ENCODE data around the gene UXS1.

The UXS1 gene

DNA sequence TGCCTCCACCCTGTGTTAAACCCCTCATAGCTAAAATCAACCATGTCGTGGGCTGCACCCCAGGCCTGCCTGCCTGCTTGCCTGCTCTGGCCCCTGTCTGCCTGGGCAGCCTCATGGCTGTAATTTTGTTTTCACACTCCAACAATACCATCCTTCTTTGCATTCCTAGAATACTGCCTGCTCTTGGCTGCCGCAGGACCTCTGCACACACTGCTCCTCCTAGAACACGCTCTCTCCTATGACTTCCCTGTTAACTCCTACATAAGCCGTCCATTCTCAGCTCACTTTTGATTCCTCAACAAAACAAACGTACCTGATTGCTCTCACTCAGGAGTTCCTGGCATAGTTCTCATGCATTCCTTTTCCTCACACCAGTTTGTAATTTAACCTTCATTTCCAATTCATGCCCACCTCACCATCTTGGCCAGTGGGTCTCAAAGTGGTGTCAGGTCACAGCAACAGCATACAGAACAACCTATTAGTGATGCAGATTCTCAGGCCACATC lies 2.5 kb downstream of the UXS1 start:
- no peak for DNase-seq

DNA sequence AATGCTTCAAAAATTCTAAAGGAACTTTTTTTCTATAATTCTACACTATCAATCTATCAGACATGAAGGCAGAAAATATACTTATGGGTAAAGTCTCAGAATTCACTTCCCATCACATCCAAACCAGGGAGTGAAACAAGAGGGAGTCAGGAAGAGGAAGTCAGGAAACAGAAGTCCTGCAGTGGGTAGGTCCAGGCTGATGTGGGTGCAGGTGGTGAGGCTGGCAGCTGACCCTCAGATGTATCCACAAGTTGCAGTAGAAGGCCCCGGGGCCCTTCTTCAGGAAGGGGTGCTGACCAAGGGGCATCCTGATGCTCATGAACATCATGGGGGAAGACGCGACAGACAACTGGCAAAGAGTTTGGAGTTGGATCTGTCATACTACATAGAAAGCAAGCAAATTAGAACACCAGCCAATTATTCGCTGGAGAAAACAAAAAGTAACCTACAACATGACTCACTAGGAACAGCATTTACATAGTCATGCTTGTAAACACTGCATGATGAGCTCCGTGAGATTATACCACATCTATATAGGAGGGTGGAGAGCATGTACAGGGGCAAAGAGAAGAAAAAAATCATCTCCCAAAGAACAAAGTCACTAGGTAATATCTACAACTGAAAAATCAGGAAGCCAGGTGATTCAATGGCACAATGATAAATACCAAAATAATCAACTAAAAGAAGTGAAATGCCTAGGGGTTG lies 4.2 kb downstream of the UXS1 start:
- no peak for DNase-seq

DNA sequence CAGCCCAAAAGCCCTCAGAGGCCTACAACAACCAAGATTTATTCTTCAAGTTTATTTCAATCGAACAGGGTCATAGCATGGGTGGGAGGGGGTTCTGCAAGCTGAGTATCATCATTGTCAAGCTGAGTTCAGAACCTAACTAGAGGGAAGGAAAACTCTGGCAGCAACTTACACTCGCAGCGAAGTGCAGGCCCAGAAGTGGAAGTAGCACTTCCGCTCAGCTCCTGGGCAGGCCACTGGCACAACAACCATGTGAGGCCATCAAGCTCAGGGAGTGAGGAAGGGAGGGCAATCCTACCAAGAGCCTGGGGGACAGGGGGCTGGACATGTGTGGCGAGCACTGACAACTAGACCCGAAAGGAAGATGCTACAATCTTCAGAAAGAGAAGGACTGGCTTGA lies 4.8 kb downstream of the UXS1 start:
- no peak for DNase-seq

DNA sequence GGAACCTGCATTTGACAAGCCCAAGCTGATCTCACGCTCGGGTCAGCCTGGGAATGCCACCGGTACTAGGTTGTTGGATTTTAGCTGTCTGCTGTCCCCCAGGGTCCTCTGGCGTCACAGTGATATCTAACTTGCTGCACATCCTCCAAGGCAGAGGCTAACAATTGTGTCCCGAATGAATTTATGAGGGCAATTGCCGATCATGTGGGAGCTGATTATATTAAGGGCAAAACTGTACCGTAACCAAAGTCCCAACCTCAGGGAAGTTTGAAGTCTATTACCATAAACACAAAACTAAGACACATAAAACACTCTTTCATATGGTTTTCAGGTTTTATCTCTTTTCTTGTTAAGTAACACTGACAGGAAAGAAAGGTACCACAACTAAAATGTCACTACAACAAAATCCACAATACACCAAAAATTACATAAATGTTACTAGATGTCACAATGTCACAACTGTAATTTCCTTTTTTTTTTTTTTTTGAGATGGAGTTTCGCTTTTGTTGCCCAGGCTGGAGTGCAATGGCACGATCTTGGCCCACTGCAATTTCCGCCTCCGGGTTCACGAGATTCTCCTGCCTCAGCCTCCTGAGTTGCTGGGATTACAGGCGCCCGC lies 6.7 kb downstream of the UXS1 start:
- no peak for DNase-seq

DNA sequence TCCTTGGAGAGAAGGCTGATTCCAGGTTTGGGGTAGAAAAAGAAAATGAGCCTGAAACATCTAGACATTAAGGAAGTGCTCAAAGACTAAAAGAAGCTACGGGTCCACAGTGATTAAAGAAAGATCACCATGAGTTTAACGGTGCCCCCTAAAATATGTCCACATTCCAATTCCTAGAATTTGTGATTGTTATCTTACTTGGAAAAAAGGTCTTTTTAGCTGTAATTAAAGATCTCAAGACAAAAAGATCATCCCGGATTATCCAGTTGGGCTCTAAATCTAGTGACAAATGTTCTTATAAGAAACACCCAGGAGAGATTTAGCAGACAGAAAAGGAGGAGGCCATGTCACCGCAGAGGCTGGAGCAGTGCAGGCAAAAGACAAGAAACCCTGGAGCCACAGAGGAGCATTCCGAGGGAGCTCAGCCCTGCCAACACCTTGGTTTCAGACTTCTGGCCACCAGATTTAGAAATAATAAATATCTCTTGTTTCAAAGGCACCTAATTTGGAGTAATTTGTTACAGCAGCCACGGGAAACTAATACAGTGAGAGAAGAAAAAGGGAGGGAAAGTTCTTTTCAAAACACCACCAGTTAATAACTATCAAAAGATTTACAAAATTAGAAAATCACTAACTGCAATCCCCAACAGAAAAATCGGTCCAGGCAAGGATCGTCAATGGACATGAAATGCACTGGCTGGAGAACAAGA lies 8.5 kb downstream of the UXS1 start:
- no peak for DNase-seq

DNA sequence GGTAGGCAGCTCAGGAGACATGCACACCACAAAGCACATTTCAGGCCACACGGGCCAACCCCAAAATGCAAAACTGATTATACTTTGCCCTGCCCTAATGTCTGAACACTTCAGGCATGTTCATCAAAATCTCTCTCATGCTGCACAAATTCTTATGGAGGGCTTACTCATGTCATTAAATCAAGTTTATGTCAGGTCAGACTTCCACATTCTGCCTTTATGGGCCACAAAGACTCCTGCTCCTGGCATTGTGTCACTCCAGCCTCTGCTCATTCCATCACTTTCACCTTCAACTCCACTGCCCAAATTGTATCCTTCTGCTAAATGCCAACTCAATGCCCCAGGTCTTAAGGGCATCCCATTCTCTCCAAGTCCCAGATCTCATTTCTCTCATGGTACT lies 9.2 kb downstream of the UXS1 start:
- DNase-seq, result no peak

DNA sequence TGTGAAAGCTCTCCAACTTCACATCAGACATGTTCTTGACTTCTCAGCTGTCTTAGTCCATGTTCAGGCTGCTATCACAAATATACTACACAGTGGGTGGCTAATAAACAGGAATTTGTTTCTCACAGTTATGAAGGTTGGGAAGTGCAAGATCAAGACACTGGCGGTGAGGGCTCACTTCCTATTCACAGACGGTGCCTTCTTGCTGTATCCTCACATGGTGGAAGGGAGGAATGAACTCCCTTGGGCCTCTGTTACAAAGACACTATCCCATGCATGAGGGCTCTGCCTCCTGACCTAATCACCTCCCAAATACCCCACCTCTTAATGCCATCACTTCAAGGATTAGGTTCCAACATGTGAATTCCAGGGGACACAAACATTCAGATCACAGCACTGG lies 9.7 kb downstream of the UXS1 start:
- no peak for DNase-seq

DNA sequence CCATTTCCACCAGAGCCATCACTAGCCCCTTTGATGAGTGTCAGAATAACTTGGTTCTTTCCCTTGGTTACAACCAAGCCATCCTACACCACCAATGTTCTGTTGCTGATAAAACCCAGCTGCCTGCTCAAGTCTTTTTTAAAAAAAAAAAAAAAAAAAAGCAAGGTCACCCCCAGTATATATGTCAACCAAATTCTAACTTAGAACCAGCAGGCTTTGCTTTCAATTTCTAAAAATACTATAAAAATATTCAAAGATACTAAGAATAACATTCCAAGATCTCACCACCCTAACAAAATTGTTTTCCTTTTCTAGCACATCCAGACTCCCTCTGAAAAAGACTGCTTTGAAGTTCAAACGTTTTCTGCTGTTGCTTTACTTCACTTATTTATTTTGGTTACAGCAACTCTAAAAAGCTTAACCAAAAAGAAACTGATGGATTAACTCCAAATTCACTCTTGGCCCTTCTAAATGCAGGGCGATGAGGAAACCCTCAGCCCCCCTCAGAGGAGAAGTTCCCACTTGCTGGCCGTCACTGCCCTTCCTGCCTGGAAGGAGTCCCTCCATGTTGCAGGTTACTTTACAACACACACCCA lies 10.9 kb downstream of the UXS1 start:
- peak; percentile 40 for DNase-seq

DNA sequence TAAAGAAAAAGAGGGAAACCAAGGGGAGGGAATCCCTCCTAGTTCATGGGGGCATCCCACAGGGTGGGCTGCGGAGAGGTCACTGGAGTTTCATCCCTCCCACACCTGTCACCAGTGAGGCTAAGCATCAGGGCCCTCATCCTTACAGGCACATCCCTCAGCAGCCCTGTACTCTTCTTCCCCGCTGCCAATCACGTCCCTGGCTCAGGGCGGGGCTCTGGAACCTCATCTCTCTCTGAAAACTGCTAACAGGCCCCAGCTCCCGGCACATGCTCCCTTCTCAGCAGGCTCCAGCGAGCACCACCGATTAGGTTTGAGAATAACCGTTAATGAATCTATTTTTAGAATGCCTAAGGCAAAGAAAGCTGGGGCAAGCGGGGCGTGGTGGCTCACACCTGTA lies 13.0 kb downstream of the UXS1 start:
- no peak for DNase-seq

DNA sequence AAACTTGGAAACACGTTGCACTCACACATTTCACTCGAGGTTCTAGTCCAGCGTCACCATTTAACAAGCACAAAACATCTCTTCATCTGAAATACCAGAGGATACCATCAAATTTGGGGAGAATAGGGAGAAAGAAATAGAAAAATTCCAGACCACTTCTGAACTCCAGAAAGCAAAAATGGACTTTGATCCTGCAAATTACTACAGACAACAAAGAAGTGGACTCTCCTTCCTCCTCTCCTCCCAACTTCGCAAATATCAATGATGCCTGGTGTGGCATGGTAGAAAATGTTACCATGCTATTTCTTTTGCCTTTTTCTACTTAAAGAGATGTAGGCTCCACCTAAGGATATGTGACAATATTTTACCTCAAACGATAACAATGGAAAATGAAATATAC lies 13.5 kb downstream of the UXS1 start:
- no peak for DNase-seq

DNA sequence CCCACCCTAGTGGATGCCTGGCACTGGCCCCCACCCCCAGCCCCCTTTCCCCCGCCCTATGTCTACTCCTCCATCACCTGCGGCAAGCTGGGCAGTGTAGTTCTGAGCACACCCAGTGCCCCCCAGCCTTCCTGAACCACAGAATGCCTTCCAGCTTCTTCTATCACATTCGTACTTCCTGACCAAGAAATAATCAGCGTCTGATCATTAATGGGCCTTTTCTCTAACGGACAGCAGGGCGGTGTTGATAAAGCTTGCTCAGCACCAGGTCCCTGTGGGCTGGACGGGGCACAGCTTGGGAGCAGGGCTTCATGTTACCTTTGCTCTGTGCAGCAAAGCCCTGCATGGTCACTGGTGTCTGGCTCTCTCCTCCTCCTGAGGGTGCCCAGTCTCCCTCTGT lies 15.4 kb downstream of the UXS1 start:
- no peak for DNase-seq

DNA sequence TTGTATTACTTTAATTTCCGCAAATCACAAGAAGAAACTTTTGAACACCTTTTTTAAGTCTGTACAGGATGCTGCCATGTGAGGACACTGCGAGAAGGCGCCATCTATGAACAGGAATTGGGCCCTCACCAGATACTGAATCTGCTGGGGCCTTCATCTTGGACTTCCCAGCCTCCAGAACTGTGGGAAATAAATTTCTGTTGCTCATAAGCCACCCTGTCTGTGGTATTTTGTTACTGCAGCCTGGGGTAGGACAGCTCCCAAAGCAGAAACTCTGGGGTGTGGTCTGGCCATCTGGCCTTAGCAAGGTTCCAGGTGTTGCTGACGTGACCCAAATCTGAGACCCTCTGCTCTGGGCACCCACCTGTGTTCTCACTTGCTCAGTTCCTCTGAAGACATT lies 16.5 kb downstream of the UXS1 start:
- DNase-seq, result no peak

DNA sequence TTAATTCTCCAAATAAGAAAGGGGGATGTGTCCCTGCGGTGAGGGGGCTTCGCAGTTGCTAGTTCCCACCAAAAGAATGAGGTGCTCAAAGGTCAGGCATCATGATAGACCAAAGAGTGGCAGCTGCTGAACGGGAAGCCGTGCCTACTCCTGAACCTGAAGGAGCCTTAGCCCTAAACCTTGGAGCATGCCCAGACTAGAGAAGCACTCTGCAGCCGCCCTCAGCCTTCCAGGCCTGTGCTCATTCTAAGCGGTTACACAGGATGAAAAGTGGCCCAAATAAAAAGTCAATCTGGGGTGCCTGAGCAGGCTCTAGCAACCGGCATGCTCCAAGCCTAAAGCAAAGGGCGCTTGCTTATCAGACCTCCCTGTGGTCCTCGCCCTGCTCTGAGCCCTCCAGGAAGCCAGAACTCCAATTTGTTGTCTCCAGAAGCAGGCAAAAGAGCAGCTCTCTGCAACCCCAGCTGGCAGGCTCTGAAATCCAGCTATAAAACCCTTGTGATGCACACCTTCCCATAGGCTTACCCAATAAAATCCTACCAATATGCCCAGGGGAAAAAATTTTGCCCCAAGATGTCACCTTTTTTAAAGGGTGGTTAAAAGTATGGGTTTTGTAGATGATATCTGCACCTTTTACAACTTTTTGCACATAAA lies 17.5 kb downstream of the UXS1 start:
- no peak for DNase-seq

DNA sequence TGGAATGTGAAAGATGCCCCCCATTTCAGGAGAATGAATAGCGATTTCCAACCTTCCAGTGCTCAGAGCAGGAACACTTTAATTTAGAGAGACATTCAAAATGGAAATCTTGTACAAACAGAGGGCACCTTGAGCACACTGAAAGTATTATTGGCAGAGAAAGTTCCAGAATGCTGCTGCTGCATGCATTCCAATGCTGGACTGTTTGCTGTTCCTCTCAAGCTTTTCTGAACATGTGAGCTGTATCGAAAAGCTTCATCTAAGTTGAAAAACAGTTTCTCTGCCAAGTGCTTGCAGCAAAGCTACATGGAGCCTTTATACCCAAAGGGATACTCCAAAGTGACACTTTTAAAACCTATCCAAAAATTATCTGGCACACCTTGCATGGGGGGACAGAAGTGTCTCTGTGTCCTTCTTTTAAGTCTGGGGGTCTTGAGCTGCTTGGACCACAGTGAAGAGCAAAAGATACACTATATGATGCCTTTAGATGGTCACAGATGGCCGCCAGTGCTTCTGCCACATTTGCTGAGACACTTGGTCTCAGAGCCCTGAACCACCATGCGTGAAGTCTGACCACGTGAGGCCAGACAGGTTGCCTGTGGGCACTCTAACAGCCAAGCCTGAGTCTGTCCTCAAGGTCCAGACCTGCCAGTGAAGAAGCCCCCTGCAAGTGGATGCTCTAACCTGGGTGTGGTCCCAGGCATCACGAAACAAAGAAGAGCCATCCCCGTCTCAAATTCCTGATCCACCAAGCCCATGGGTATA lies 18.8 kb downstream of the UXS1 start:
- no peak for DNase-seq

DNA sequence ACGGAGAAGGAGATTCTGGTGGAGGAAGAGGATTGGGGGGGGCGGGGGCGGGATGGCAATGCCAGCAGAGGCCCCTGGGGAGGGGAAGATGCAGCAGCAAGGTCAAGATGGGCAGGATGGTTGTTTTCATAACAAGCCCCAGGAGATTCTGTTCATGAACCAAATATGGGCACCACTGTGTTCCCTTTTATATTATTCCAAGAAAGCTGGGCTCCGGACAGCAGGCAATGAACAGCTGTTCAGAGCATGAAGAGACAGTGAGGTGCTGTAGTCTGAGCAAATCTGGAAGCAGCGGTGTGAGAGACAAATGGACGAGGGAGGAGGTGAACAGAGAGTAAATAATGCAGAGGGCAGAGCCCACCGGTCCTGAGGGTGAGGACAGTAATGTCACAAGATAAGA lies 20.0 kb downstream of the UXS1 start:
- DNase-seq, result no peak

DNA sequence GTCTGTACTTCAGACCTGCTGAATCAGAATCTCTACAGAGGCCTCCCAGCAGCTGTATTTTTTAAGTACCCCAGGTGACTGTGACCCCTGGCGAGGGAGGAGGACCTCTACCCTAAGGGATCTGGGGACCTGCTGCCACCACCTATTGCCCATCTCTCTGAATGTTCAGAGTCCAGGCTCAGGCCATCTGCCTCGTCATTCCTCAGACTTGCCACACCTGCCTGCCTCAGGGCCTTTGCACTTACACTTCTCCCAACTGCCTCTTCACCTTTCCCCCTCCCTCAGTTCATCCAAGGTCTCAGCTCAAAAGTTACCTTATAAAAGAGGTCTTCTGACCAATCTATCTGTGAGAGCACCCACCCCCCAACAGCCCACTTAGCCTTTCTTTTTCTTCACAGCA lies 21.5 kb downstream of the UXS1 start:
- no peak for DNase-seq

DNA sequence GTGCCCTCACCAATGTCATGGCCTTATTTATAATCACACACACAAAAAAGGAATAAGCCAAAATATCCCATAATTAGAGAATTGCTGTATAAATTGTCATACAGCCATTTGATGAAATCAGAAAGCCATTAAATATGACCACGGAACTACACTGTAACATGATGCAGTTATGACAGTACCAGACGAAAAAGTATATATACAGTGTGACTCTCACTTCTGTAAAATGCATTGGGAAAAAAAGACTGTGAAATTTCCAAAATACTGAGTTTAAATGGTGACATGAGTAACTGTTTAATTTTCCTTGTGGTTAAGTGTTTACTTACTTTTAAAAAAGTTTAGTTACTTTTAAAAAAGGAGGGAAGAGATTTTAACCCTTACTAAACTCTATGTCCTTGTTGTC lies 25.4 kb downstream of the UXS1 start:
- DNase-seq, result no peak

DNA sequence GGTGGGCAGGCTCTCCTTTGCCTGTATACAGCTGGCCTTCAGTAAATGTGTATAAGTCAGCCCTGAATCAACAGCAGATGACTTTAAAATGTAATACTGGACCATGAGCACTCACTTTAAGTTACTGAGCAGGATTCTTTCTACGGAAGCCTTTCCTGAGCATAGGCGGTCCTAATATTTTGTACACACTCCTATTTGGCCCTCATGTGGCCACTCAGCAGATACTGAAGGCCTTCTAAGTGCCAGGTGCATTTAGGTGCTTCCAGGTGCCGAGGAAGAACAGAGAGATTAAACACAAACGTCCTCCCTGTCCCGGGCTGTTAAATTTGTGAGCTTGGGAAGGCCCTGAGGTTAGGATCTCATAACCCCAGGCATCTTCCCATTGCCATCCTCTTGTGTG lies 27.0 kb downstream of the UXS1 start:
- DNase-seq, result no peak

DNA sequence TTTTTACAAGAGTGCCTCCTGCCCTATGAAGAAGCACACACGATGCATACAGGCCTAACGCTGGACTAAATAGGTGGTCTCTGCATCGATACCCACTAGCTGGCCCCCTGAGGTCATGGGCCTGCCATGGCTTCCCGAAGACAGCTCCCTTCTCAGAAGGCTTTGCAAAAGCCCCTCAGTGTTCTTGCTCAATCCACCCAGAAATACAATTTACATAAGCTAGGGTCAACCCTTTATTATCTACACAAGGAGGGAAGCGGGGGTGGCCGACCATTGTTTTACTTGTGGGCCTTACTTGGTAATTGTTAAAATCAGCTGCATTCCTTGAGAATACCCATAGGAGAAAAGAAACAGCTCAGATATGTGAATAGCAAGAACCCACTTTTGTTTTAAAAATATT lies 28.5 kb downstream of the UXS1 start:
- DNase-seq, result no peak

DNA sequence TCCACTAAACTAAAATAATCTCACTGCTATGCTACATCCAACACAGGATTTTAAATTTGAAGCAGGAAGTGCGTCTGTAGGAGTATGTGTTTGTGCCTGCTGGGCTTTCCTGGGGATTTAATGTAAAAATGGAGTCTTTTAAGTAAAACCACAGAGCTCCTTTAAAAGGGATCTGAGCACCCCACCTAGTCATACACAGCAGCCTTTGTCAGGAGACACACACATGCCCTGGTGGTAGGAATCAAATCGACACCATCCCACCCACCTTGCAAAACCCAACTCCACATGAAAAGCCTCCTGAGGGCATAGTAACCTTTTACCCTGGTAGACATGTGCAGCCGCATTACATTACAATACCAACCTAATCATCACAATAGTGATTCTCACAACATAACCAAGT lies 29.1 kb downstream of the UXS1 start:
- no peak for DNase-seq

DNA sequence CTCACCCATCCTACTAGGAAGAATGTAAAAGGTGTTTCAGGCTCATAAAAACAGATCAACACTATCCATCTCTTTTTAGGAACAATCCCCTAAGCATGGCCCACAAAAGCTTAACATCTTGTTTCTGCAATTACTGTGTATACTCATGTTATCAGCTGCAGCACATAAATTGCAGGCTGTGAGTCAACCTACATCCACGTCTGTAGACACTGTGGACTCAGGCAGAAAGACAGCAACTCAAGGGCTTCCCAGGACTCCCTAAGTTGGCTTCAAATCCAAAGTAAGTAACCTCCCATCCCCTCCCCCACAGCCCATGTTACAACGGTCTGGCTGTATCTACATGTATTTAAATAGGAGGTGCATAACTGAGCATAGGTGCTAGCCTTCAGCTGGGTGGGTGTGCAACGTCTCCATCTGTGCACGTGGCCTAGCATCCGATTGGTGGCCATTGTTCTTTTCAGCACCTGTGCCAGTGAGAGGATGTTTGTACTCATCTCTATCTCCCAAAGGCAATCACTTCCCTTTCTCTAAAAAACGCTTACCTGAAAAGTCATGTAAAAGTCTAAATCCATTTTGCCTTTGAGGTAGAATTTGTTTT lies 30.1 kb downstream of the UXS1 start:
- DNase-seq, result no peak
